Neural progenitor cell (in vitro differentiated cells): Measurements from ENCODE around the gene ERVFRD-1. TPM values are rescaled to one million over a fixed set of nuclear protein-coding genes. Genes with fewer than 3 reads are reported as not detected.

ENCODE experiments used
- DNase-seq: peaks from one replicate; pipeline ENCODE4 v3.0.0-alpha.2; 2016; ENCODE audit warnings: low spot score
- H2AFZ ChIP-seq: fragments of 200-600 bp; sonication (generic); replicated peaks from 2 replicates; pipeline ENCODE4 v1.6.1; 2016; ENCODE audit warnings: antibody characterized with exemption
- H3F3A ChIP-seq: fragments of 200-600 bp; sonication (generic); 2 replicates; pipeline ENCODE4 v1.6.1; 2016; ENCODE audit warnings: antibody characterized with exemption, low read depth
- H3K27ac ChIP-seq: fragments of 200-600 bp; sonication (generic); 2 replicates; pipeline ENCODE4 v1.5.1; 2016; ENCODE audit warnings: mild to moderate bottlenecking
- H3K27me3 ChIP-seq: fragments of 200-600 bp; sonication (generic); 2 replicates; pipeline ENCODE4 v1.6.1; 2016; ENCODE audit warnings: mild to moderate bottlenecking, moderate library complexity
- H3K36me3 ChIP-seq: fragments of 200-600 bp; sonication (generic); 2 replicates; pipeline ENCODE4 v1.5.1; 2016
- H3K4me1 ChIP-seq: fragments of 200-600 bp; sonication (generic); 2 replicates; pipeline ENCODE4 v1.6.1; 2016; ENCODE audit warnings: mixed run types
- H3K4me2 ChIP-seq: fragments of 200-600 bp; sonication (generic); 2 replicates; pipeline ENCODE4 v1.6.1; 2016
- H3K4me3 ChIP-seq: fragments of 200-600 bp; sonication (generic); 2 replicates; pipeline ENCODE4 v1.5.1; 2016
- H3K79me2 ChIP-seq: fragments of 200-600 bp; sonication (generic); 2 replicates; pipeline ENCODE4 v1.6.1; 2016; ENCODE audit warnings: low read depth
- H3K9ac ChIP-seq: fragments of 200-600 bp; sonication (generic); 2 replicates; pipeline ENCODE4 v1.6.1; 2016
- H3K9me3 ChIP-seq: fragments of 200-600 bp; sonication (generic); 2 replicates; pipeline ENCODE4 v1.5.1; 2016; ENCODE audit warnings: low read depth
- H4K20me1 ChIP-seq: fragments of 200-600 bp; sonication (generic); 2 replicates; pipeline ENCODE4 v1.6.1; 2016; ENCODE audit warnings: low read depth
- H3K27ac Mint-ChIP-seq: 3 replicates; pipeline ENCODE4 v1.8.0; 2021; ENCODE audit warnings: mixed read lengths
- H3K27me3 Mint-ChIP-seq: 2 replicates; pipeline ENCODE4 v1.8.0; 2022; ENCODE audit warnings: low read depth, mild to moderate bottlenecking, inconsistent platforms, moderate library complexity, mixed read lengths; ENCODE audit not compliant: insufficient read depth
- H3K36me3 Mint-ChIP-seq: 3 replicates; pipeline ENCODE4 v1.8.0; 2021; ENCODE audit warnings: mixed read lengths
- H3K4me1 Mint-ChIP-seq: 3 replicates; pipeline ENCODE4 v1.8.0; 2021; ENCODE audit warnings: mixed read lengths
- H3K4me3 Mint-ChIP-seq: 3 replicates; pipeline ENCODE4 v1.8.0; 2021; ENCODE audit warnings: mild to moderate bottlenecking, moderate library complexity, mixed read lengths
- H3K9me3 Mint-ChIP-seq: 3 replicates; pipeline ENCODE4 v1.8.0; 2020; ENCODE audit warnings: mixed read lengths
- EZH2 ChIP-seq: fragments of 200-600 bp; sonication (generic); IDR thresholded peaks from 2 replicates; pipeline ENCODE4 v1.6.1; 2017; ENCODE audit warnings: antibody characterized with exemption, mild to moderate bottlenecking, moderate library complexity
- EZH2phosphoT487 ChIP-seq: fragments of 200-600 bp; sonication (generic); IDR thresholded peaks from 2 replicates; pipeline ENCODE4 v1.6.1; 2017; ENCODE audit warnings: antibody characterized with exemption
- total RNA-seq: library from RNA; depleted of rRNA; stranded (reverse); fragments of >200 nt; gene quantifications from 2 replicates; pipeline ENCODE4 v1.2.3, GENCODE V29; 2015; ENCODE audit warnings: low replicate concordance
- TF ChIP-seq, protein P1 (sequence below): fragments of 200-600 bp; sonication (generic); IDR thresholded peaks from 2 replicates; pipeline ENCODE4 v1.5.1; 2017; ENCODE audit warnings: antibody characterized with exemption, mild to moderate bottlenecking

Gene ERVFRD-1
- total RNA-seq, 1 donor from 2014 or later = not detected

GRCh38 chr6:11062715-11063114, 48.8 kb downstream of the ERVFRD-1 start:
- Histone ChIP-seq H3K36me3 (no peaks in the 10 kb centered on the region), H3F3A (peaks cover 27% of the 10 kb centered on the region), H3K27ac (no peak overlapping the region), H2AFZ (no peak overlapping the region), H3K4me3 (no peak overlapping the region), H3K79me2 (no peaks in the 10 kb centered on the region), H3K9ac (no peak overlapping the region), H3K4me2 (no peak overlapping the region), H3K27me3 (no peaks in the 10 kb centered on the region), H3K4me1 (peaks cover 37% of the 10 kb centered on the region), H4K20me1 (no peaks in the 10 kb centered on the region), H3K9me3 (no peaks in the 10 kb centered on the region)
- no peaks in the 10 kb centered on the region for H3K36me3 Mint-ChIP-seq
- TF ChIP-seq, protein P1, sequence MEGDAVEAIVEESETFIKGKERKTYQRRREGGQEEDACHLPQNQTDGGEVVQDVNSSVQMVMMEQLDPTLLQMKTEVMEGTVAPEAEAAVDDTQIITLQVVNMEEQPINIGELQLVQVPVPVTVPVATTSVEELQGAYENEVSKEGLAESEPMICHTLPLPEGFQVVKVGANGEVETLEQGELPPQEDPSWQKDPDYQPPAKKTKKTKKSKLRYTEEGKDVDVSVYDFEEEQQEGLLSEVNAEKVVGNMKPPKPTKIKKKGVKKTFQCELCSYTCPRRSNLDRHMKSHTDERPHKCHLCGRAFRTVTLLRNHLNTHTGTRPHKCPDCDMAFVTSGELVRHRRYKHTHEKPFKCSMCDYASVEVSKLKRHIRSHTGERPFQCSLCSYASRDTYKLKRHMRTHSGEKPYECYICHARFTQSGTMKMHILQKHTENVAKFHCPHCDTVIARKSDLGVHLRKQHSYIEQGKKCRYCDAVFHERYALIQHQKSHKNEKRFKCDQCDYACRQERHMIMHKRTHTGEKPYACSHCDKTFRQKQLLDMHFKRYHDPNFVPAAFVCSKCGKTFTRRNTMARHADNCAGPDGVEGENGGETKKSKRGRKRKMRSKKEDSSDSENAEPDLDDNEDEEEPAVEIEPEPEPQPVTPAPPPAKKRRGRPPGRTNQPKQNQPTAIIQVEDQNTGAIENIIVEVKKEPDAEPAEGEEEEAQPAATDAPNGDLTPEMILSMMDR = no peak
- TF ChIP-seq EZH2 = no peak
- TF ChIP-seq EZH2phosphoT487 = no peak
- no peak overlapping the region for H3K27ac Mint-ChIP-seq
- no peak overlapping the region for H3K4me3 Mint-ChIP-seq
- H3K9me3 Mint-ChIP-seq = no peaks in the 10 kb centered on the region
- no peaks in the 10 kb centered on the region for H3K27me3 Mint-ChIP-seq
- peaks cover 10% of the 10 kb centered on the region for H3K4me1 Mint-ChIP-seq
- DNase-seq = no peak

GRCh38 chr6:11062083-11062482, 49.4 kb downstream of the ERVFRD-1 start:
- no peak for DNase-seq
- H3K36me3 Mint-ChIP-seq = no peaks in the 10 kb centered on the region
- no peak overlapping the region for H3K27ac Mint-ChIP-seq
- H3F3A ChIP-seq = peaks cover 23% of the 10 kb centered on the region
- H3K27ac ChIP-seq = no peak overlapping the region
- H3K9me3 ChIP-seq = no peaks in the 10 kb centered on the region
- H3K79me2 ChIP-seq = no peaks in the 10 kb centered on the region
- no peak overlapping the region for H3K4me2 ChIP-seq
- H3K9ac ChIP-seq = no peak overlapping the region
- no peaks in the 10 kb centered on the region for H4K20me1 ChIP-seq
- no peaks in the 10 kb centered on the region for H3K36me3 ChIP-seq
- TF ChIP-seq EZH2 (no peak), EZH2phosphoT487 (no peak)
- TF ChIP-seq, protein P1 = no peak
- no peaks in the 10 kb centered on the region for H3K27me3 Mint-ChIP-seq
- no peak overlapping the region for H3K4me3 Mint-ChIP-seq
- peaks cover 10% of the 10 kb centered on the region for H3K4me1 Mint-ChIP-seq
- no peak overlapping the region for H3K4me3 ChIP-seq
- no peaks in the 10 kb centered on the region for H3K27me3 ChIP-seq
- H3K9me3 Mint-ChIP-seq = no peaks in the 10 kb centered on the region
- no peak overlapping the region for H2AFZ ChIP-seq
- peaks cover 31% of the 10 kb centered on the region for H3K4me1 ChIP-seq

GRCh38 chr6:11058406-11058805, 53.1 kb downstream of the ERVFRD-1 start:
- Histone ChIP-seq H3K4me2 (no peak overlapping the region), H2AFZ (no peak overlapping the region), H3K9me3 (no peaks in the 10 kb centered on the region), H3K9ac (no peak overlapping the region), H3F3A (peaks cover 2% of the 10 kb centered on the region), H3K79me2 (no peaks in the 10 kb centered on the region), H3K36me3 (no peaks in the 10 kb centered on the region), H4K20me1 (no peaks in the 10 kb centered on the region), H3K4me1 (peaks cover 9% of the 10 kb centered on the region), H3K4me3 (no peak overlapping the region), H3K27me3 (no peaks in the 10 kb centered on the region), H3K27ac (no peak overlapping the region)
- TF ChIP-seq, protein P1 = no peak
- no peak for TF ChIP-seq EZH2
- no peak for TF ChIP-seq EZH2phosphoT487
- H3K4me3 Mint-ChIP-seq = no peak overlapping the region
- H3K9me3 Mint-ChIP-seq = no peaks in the 10 kb centered on the region
- H3K27me3 Mint-ChIP-seq = no peaks in the 10 kb centered on the region
- no peaks in the 10 kb centered on the region for H3K36me3 Mint-ChIP-seq
- H3K4me1 Mint-ChIP-seq = no peaks in the 10 kb centered on the region
- DNase-seq = no peak
- no peak overlapping the region for H3K27ac Mint-ChIP-seq
